ENCODE data around the gene PNP.

The PNP gene

GRCh38 chr14:20485900-20486299 is 16.7 kb downstream of the PNP start:
- H3K4me3 ChIP-seq (ENCODE audit: insufficient read depth in 1 of 2, low read depth in 1 of 2, low read length in 2 of 2), result no peak overlapping the region
- H2AK5ac ChIP-seq (ENCODE audit: low read length, severe bottlenecking), result no peak overlapping the region
- no peak overlapping the region for H3K9ac ChIP-seq (ENCODE audit: low read length)
- 59% methylated on average over 7 of the region's 7 CpGs for WGBS
- no peak for DNase-seq
- no peak overlapping the region for H3K27ac ChIP-seq (ENCODE audit: low read length, poor library complexity, severe bottlenecking)
- no peaks in the 10 kb centered on the region for H3K36me3 ChIP-seq (ENCODE audit: control insufficient read depth in 1 of 2, insufficient read depth in 2 of 2, low read depth in 1 of 2, low read length in 2 of 2)
- no peak overlapping the region for H3K18ac ChIP-seq (ENCODE audit: low read depth in 1 of 2, low read length in 2 of 2)
- no peaks in the 10 kb centered on the region for H3K9me3 ChIP-seq (ENCODE audit: control insufficient read depth, low read length)
- no peak overlapping the region for H2BK15ac ChIP-seq (ENCODE audit: low read depth, poor library complexity, severe bottlenecking)
- no peak overlapping the region for H2AFZ ChIP-seq (ENCODE audit: low read depth, low read length)
- H3K27me3 ChIP-seq (ENCODE audit: control insufficient read depth in 1 of 2, insufficient read depth in 1 of 2, low read length in 2 of 2), result peaks cover 0 to 27% of the 10 kb centered on the region in 2 experiments
- no peak overlapping the region for H3K4ac ChIP-seq (ENCODE audit: low read depth in 1 of 2, low read length in 2 of 2)
- H3K23ac ChIP-seq (ENCODE audit: low read length in 2 of 2), result no peak overlapping the region
- no peak overlapping the region for H2BK5ac ChIP-seq (ENCODE audit: low read depth, low read length, poor library complexity, severe bottlenecking)
- H3K4me2 ChIP-seq (ENCODE audit: low read length, poor library complexity, severe bottlenecking), result no peak overlapping the region
- no peaks in the 10 kb centered on the region for H3K79me1 ChIP-seq (replicated peaks; ENCODE audit: low read length, poor library complexity, severe bottlenecking)
- no peak overlapping the region for H2BK12ac ChIP-seq (ENCODE audit: low read length in 2 of 2)
- no peak overlapping the region for H3K14ac ChIP-seq (ENCODE audit: low read length in 2 of 2)
- H3K4me1 ChIP-seq (ENCODE audit: control insufficient read depth, insufficient read depth, low read depth, low read length), result no peaks in the 10 kb centered on the region
- no peak overlapping the region for H4K91ac ChIP-seq (ENCODE audit: low read length)
- H4K8ac ChIP-seq (ENCODE audit: low read length), result no peak overlapping the region
- no peak overlapping the region for H2BK120ac ChIP-seq (ENCODE audit: low read depth, low read length)

DNA sequence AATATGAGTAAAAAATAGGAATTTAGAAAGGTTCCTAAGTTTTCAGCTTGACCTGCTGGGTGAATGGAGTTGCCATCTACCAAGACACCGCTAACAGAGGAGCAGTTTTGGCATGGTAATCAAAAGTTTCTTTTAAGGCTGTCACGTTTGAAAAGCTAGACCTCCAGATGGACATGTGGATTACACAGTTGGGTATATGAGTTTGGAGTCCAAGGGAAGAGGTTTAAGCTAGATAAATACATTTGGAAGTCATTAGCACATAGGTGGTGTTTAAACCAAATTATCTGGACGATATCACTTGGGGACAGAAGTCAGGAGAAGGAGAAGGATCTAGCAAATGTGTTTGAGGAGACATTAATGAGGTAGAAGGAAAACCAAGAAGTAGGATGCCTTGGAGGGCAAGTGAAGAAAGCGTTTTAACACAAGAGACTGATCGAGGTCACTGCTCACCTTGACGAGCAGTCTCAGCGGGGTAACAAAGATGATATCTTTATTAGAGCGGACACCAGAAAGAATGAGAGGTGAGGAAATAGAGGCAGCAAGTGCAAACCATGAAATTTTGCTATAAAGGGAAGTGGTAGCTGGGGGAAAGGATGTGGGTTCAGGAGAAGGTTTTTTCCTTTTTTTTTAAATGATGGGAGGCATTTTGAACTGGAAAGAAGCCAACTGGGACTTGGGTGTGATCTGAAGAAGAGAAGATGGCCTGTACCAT is 17.6 kb downstream of the PNP start:
- no peak for DNase-seq
- Histone ChIP-seq H2BK15ac (ENCODE audit: low read depth, poor library complexity, severe bottlenecking) (no peak overlapping the region), H3K14ac (ENCODE audit: low read length in 2 of 2) (no peak overlapping the region), H3K4me3 (ENCODE audit: insufficient read depth in 1 of 2, low read depth in 1 of 2, low read length in 2 of 2) (no peak overlapping the region), H3K36me3 (ENCODE audit: control insufficient read depth in 1 of 2, insufficient read depth in 2 of 2, low read depth in 1 of 2, low read length in 2 of 2) (no peaks in the 10 kb centered on the region), H3K27me3 (ENCODE audit: control insufficient read depth in 1 of 2, insufficient read depth in 1 of 2, low read length in 2 of 2) (peaks cover 0 to 31% of the 10 kb centered on the region in 2 experiments), H4K91ac (ENCODE audit: low read length) (no peak overlapping the region), H4K8ac (ENCODE audit: low read length) (no peak overlapping the region), H2AFZ (ENCODE audit: low read depth, low read length) (no peak overlapping the region), H2BK12ac (ENCODE audit: low read length in 2 of 2) (no peak overlapping the region), H3K23ac (ENCODE audit: low read length in 2 of 2) (no peak overlapping the region), H3K79me1 (replicated peaks; ENCODE audit: low read length, poor library complexity, severe bottlenecking) (no peaks in the 10 kb centered on the region), H2BK120ac (ENCODE audit: low read depth, low read length) (no peak overlapping the region), H3K4me1 (ENCODE audit: control insufficient read depth, insufficient read depth, low read depth, low read length) (no peaks in the 10 kb centered on the region), H3K9me3 (ENCODE audit: control insufficient read depth, low read length) (no peaks in the 10 kb centered on the region), H3K4ac (ENCODE audit: low read depth in 1 of 2, low read length in 2 of 2) (no peak overlapping the region), H3K4me2 (ENCODE audit: low read length, poor library complexity, severe bottlenecking) (no peak overlapping the region), H2BK5ac (ENCODE audit: low read depth, low read length, poor library complexity, severe bottlenecking) (no peak overlapping the region), H3K27ac (ENCODE audit: low read length, poor library complexity, severe bottlenecking) (no peak overlapping the region), H3K9ac (ENCODE audit: low read length) (no peak overlapping the region), H3K18ac (ENCODE audit: low read depth in 1 of 2, low read length in 2 of 2) (no peak overlapping the region), H2AK5ac (ENCODE audit: low read length, severe bottlenecking) (no peak overlapping the region)
- 85% methylated on average over 8 of the region's 8 CpGs for WGBS

DNA sequence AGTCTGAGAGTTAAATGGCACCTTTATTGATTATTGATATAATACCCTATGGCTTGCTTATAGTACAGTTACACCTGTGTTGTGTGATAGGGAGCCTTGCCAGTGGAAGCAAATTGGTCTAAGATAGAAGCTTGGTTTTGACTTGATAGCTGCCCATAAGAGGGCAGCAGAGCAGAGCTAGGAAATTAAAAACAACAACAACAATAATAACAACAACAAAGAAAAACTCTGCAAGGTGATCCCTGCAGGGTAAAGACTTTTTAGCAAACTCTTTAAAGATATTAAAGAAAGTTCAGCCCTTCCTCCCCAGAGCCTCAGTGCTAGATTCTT is 18.2 kb downstream of the PNP start:
- no peak overlapping the region for H2BK120ac ChIP-seq (ENCODE audit: low read depth, low read length)
- no peak overlapping the region for H3K4me3 ChIP-seq (ENCODE audit: insufficient read depth in 1 of 2, low read depth in 1 of 2, low read length in 2 of 2)
- H2BK12ac ChIP-seq (ENCODE audit: low read length in 2 of 2), result no peak overlapping the region
- H2BK5ac ChIP-seq (ENCODE audit: low read depth, low read length, poor library complexity, severe bottlenecking), result no peak overlapping the region
- H3K4ac ChIP-seq (ENCODE audit: low read depth in 1 of 2, low read length in 2 of 2), result no peak overlapping the region
- no peak overlapping the region for H3K14ac ChIP-seq (ENCODE audit: low read length in 2 of 2)
- H3K4me1 ChIP-seq (ENCODE audit: control insufficient read depth, insufficient read depth, low read depth, low read length), result no peaks in the 10 kb centered on the region
- peaks cover 0 to 31% of the 10 kb centered on the region in 2 experiments for H3K27me3 ChIP-seq (ENCODE audit: control insufficient read depth in 1 of 2, insufficient read depth in 1 of 2, low read length in 2 of 2)
- no peak for DNase-seq
- no peak overlapping the region for H3K18ac ChIP-seq (ENCODE audit: low read depth in 1 of 2, low read length in 2 of 2)
- H2AK5ac ChIP-seq (ENCODE audit: low read length, severe bottlenecking), result no peak overlapping the region
- H3K9me3 ChIP-seq (ENCODE audit: control insufficient read depth, low read length), result no peaks in the 10 kb centered on the region
- no peaks in the 10 kb centered on the region for H3K79me1 ChIP-seq (replicated peaks; ENCODE audit: low read length, poor library complexity, severe bottlenecking)
- H3K23ac ChIP-seq (ENCODE audit: low read length in 2 of 2), result no peak overlapping the region
- H2AFZ ChIP-seq (ENCODE audit: low read depth, low read length), result no peak overlapping the region
- no peak overlapping the region for H3K4me2 ChIP-seq (ENCODE audit: low read length, poor library complexity, severe bottlenecking)
- H3K9ac ChIP-seq (ENCODE audit: low read length), result no peak overlapping the region
- no peak overlapping the region for H2BK15ac ChIP-seq (ENCODE audit: low read depth, poor library complexity, severe bottlenecking)
- H4K91ac ChIP-seq (ENCODE audit: low read length), result no peak overlapping the region
- no peak overlapping the region for H3K27ac ChIP-seq (ENCODE audit: low read length, poor library complexity, severe bottlenecking)
- H4K8ac ChIP-seq (ENCODE audit: low read length), result no peak overlapping the region
- H3K36me3 ChIP-seq (ENCODE audit: control insufficient read depth in 1 of 2, insufficient read depth in 2 of 2, low read depth in 1 of 2, low read length in 2 of 2), result no peaks in the 10 kb centered on the region

- no peaks in the 10 kb centered on the region for H3K9me3 ChIP-seq (ENCODE audit: control insufficient read depth, low read length)
- no peak overlapping the region for H2BK15ac ChIP-seq (ENCODE audit: low read depth, poor library complexity, severe bottlenecking)
- H2AFZ ChIP-seq (ENCODE audit: low read depth, low read length), result no peak overlapping the region
- H4K91ac ChIP-seq (ENCODE audit: low read length), result no peak overlapping the region
- no peak overlapping the region for H2BK5ac ChIP-seq (ENCODE audit: low read depth, low read length, poor library complexity, severe bottlenecking)
- H3K18ac ChIP-seq (ENCODE audit: low read depth in 1 of 2, low read length in 2 of 2), result no peak overlapping the region
- H4K8ac ChIP-seq (ENCODE audit: low read length), result no peak overlapping the region
- no peaks in the 10 kb centered on the region for H3K79me1 ChIP-seq (replicated peaks; ENCODE audit: low read length, poor library complexity, severe bottlenecking)
- H2BK120ac ChIP-seq (ENCODE audit: low read depth, low read length), result no peak overlapping the region
- H3K14ac ChIP-seq (ENCODE audit: low read length in 2 of 2), result no peak overlapping the region
- no peak overlapping the region for H3K4me2 ChIP-seq (ENCODE audit: low read length, poor library complexity, severe bottlenecking)
- peak overlapping the region in 1 of 2 experiments; percentile 30 for H3K4me3 ChIP-seq (ENCODE audit: insufficient read depth in 1 of 2, low read depth in 1 of 2, low read length in 2 of 2)
- WGBS, result 66% methylated on average over 4 of the region's 6 CpGs
- no peak overlapping the region for H3K9ac ChIP-seq (ENCODE audit: low read length)
- no peak for DNase-seq
- H3K23ac ChIP-seq (ENCODE audit: low read length in 2 of 2), result no peak overlapping the region
- H2AK5ac ChIP-seq (ENCODE audit: low read length, severe bottlenecking), result no peak overlapping the region
- H3K27me3 ChIP-seq (ENCODE audit: control insufficient read depth in 1 of 2, insufficient read depth in 1 of 2, low read length in 2 of 2), result peaks cover 0 to 31% of the 10 kb centered on the region in 2 experiments
- no peak overlapping the region for H3K27ac ChIP-seq (ENCODE audit: low read length, poor library complexity, severe bottlenecking)
- no peaks in the 10 kb centered on the region for H3K36me3 ChIP-seq (ENCODE audit: control insufficient read depth in 1 of 2, insufficient read depth in 2 of 2, low read depth in 1 of 2, low read length in 2 of 2)
- H3K4me1 ChIP-seq (ENCODE audit: control insufficient read depth, insufficient read depth, low read depth, low read length), result no peaks in the 10 kb centered on the region
- no peak overlapping the region for H2BK12ac ChIP-seq (ENCODE audit: low read length in 2 of 2)
- H3K4ac ChIP-seq (ENCODE audit: low read depth in 1 of 2, low read length in 2 of 2), result no peak overlapping the region
Observed at GRCh38 chr14:20489093-20489994, 20.1 kb downstream of the PNP start.
